Adrenal gland (tissue), 12 donors: ENCODE data around the gene MRAP2. TPM values are rescaled to one million over a fixed set of nuclear protein-coding genes. Genes with fewer than 3 reads are reported as not detected.
"Not testable (repeated sequence)": the region's sequence is repeated elsewhere in the genome, so short reads cannot be mapped to it uniquely, and the experiment has no call there.

Experiments used
- DNase-seq, 7 donors: peaks; one replicate each; pipeline ENCODE4 v3.0.0-alpha.2; 2019 to 2020
- H3K27ac ChIP-seq, 5 donors: fragments of 200-600 bp; sonication (generic) in 4 of 5; 1 replicate in 3 of 5; 2 replicates in 2 of 5; pipeline versions ENCODE4 v1.5.1 to v1.8.0; 2016 to 2020; ENCODE audit warnings: mild to moderate bottlenecking in 1 of 5
- H3K27me3 ChIP-seq: fragments of 200-600 bp; 2 replicates; pipeline ENCODE4 v1.8.0; 2021
- H3K36me3 ChIP-seq, 2 donors: fragments of 200-600 bp; replicated peaks in 1 of 2; 1 replicate in 1 of 2; 2 replicates in 1 of 2; pipeline versions ENCODE4 v1.5.1 to v1.8.0; 2018 to 2022
- H3K4me1 ChIP-seq, 2 donors: fragments of 200-600 bp; replicated peaks in 1 of 2; 1 replicate in 1 of 2; 2 replicates in 1 of 2; pipeline versions ENCODE4 v1.5.1 to v1.8.0; 2018 to 2021
- H3K4me3 ChIP-seq, 4 donors: fragments of 200-600 bp; sonication (generic) in 3 of 4; one replicate each; pipeline ENCODE4 v1.5.1; 2016 to 2018
- H3K9me3 ChIP-seq, 3 donors: fragments of 200-600 bp; sonication (generic) in 1 of 3; replicated peaks in 1 of 3; 1 replicate in 2 of 3; 2 replicates in 1 of 3; pipeline versions ENCODE4 v1.5.1 to v1.8.0; 2016 to 2021
- CTCF ChIP-seq, 6 experiments: fragments of 450-650 bp in 4 of 6; fragments of 200-600 bp in 2 of 6; sonication (generic) in 1 of 6; IDR thresholded peaks; 1 replicate in 5 of 6; 2 replicates in 1 of 6; pipeline versions ENCODE4 v1.5.1 to v1.8.0; 2016 to 2021; ENCODE audit warnings: antibody characterized with exemption in 6 of 6, mild to moderate bottlenecking in 2 of 6, moderate library complexity in 1 of 6
- POLR2A ChIP-seq, 2 donors: fragments of 450-650 bp; IDR thresholded peaks; one replicate each; pipeline ENCODE4 v1.6.1; 2017; ENCODE audit warnings: antibody characterized with exemption in 2 of 2, mild to moderate bottlenecking in 2 of 2, moderate library complexity in 1 of 2
- WGBS, 4 donors: extraction: QIAGEN DNeasy Blood & Tissue Kit in 2 of 4; methylation state at CpG; one replicate each; pipeline versions ENCODE4 v1.1.5 to v1.1.7; 2013 to 2017; 5-methylcytosine and 5-hydroxymethylcytosine counted together
- intact Hi-C, 2 donors: fragments of 100-400 bp; cut with DNase I; formaldehyde crosslinking; loops; one replicate each; pipeline versions ENCODE4 v1.14.1 to v1.15.0; 2022 to 2023
- polyA plus RNA-seq, 3 donors: library from polyadenylated mRNA; stranded (reverse); fragments of 200-250 nt in 2 of 3; fragments of 350-450 nt in 1 of 3; fragmentation: Illumina TruSeq in 1 of 3; extraction: RNeasy Lipid Tissue Mini Kit (QIAGEN cat#74804) in 1 of 3; gene quantifications; one replicate each; pipeline ENCODE4 v1.2.3, GENCODE V29; 2013 to 2014
- total RNA-seq, 9 donors: library from RNA; depleted of rRNA in 4 of 9; stranded (reverse); fragments of >200 nt in 4 of 9; fragments of 120-200 nt in 1 of 9; fragmentation: NEBNext Ultra II Directional in 1 of 9; extraction: Animal tissue kit (Norgen Biotek cat#: 25700) in 1 of 9; gene quantifications; one replicate each; pipeline versions ENCODE4 v1.1.0 to v1.2.4, GENCODE V29; 2013 to 2023
- donor health status: healthy with polysubstance abuse.
- donor health status: Bipolar disorder and iron deficiency.
- donor health status: DM: yes; HTN: yes; CAD: no.
- donor health status: DM: no; HTN: no; CAD: no.
- donor health status: DM: no; HTN: no; CAD: no.
- donor health status: DM: yes; HTN: yes; CAD: no.

The MRAP2 gene
- total and polyA plus RNA-seq, 12 donors, result 0.36 to 9.5 (median 3.1) TPM

- Histone ChIP-seq H3K9me3 (no peaks in the 10 kb centered on the region), H3K4me1 (no peaks in the 10 kb centered on the region), H3K36me3 (no peaks in the 10 kb centered on the region), H3K27ac (no peak overlapping the region), H3K4me3 (no peak overlapping the region), H3K27me3 (no peaks in the 10 kb centered on the region)
- TF ChIP-seq POLR2A (IDR thresholded peaks at IDR 0.05) (no peak), CTCF (IDR thresholded peaks at IDR 0.05) (no peak)
- 67 to 69% (median 68%) methylated on average over 11 of the region's 11 CpGs for WGBS, 4 donors
- DNase-seq, result no peak
- intact Hi-C loops, result no loop called here
These were observed 49.2 kb downstream of the MRAP2 start for GRCh38 chr6:84082689-84083265.

GRCh38 chr6:84084705-84085104 lies 51.1 kb downstream of the MRAP2 start:
- DNase-seq, H3K4me1 ChIP-seq, H3K27ac ChIP-seq, H3K4me3 ChIP-seq, H3K9me3 ChIP-seq, H3K27me3 ChIP-seq, H3K36me3 ChIP-seq, intact Hi-C loops: not testable (repeated sequence)

- Histone ChIP-seq H3K4me3 (no peak overlapping the region), H3K36me3 (no peaks in the 10 kb centered on the region), H3K9me3 (no peaks in the 10 kb centered on the region), H3K4me1 (no peaks in the 10 kb centered on the region), H3K27me3 (no peaks in the 10 kb centered on the region), H3K27ac (no peak overlapping the region)
- DNase-seq, result no peak
- intact Hi-C loops, result no loop called here
- WGBS, 4 donors, result 71 to 84% (median 81%) methylated on average over 1 of the region's 1 CpG
- TF ChIP-seq POLR2A (IDR thresholded peaks at IDR 0.05) (no peak), CTCF (IDR thresholded peaks at IDR 0.05) (no peak)
These were observed 52.5 kb downstream of the MRAP2 start for GRCh38 chr6:84086056-84086455.

- TF ChIP-seq POLR2A (IDR thresholded peaks at IDR 0.05) (no peak), CTCF (IDR thresholded peaks at IDR 0.05) (no peak)
- WGBS, 4 donors, result 69 to 83% (median 76%) methylated on average over 6 of the region's 6 CpGs
- intact Hi-C loops, result no loop called here
- no peaks in the 10 kb centered on the region for H3K9me3 ChIP-seq
- H3K27ac ChIP-seq, result no peak overlapping the region
- H3K4me1 ChIP-seq, result no peaks in the 10 kb centered on the region
- H3K36me3 ChIP-seq, result no peaks in the 10 kb centered on the region
- H3K4me3 ChIP-seq, result no peak overlapping the region
- no peak for DNase-seq
- no peaks in the 10 kb centered on the region for H3K27me3 ChIP-seq
These were observed 53.2 kb downstream of the MRAP2 start for GRCh38 chr6:84086545-84087429.
